ENCODE results near the gene FOSL2. TPM values are rescaled to one million over a fixed set of nuclear protein-coding genes. Genes with fewer than 3 reads are reported as not detected.

FOSL2 gene
- total RNA-seq, 1 experiment from 2014 or later = 141 TPM

GRCh38 chr2:28359222-28360057 lies 33.2 kb upstream of the FOSL2 start:
- peak; percentile 40 for DNase-seq (ENCODE audit: unreplicated experiment)
- Mint-ChIP-seq H3K4me3 (ENCODE audit: unreplicated experiment) (no peak overlapping the region), H3K4me1 (ENCODE audit: insufficient read depth, unreplicated experiment) (peaks cover 22% of the 10 kb centered on the region), H3K27ac (ENCODE audit: low read depth, unreplicated experiment) (peak overlapping the region; percentile 47), H3K9me3 (ENCODE audit: unreplicated experiment) (no peaks in the 10 kb centered on the region), H3K27me3 (ENCODE audit: insufficient read depth, unreplicated experiment) (no peaks in the 10 kb centered on the region), H3K36me3 (ENCODE audit: insufficient read depth, unreplicated experiment) (peaks cover 6% of the 10 kb centered on the region)
- intact Hi-C loops (cut with micrococcal nuclease) = no loop called here
- TF ChIP-seq CTCF (IDR thresholded peaks at IDR 0.05; ENCODE audit: unreplicated experiment) = no peak
- ChIA-PET CTCF (interaction anchor here (0.5 to 0.6 kb wide), 2 partner anchors 31 to 1551 kb away, joined by 3 to 5 read pairs; no protein-coding TSS in a partner anchor), POLR2A (interaction anchor here (1.3 to 3.5 kb wide), 3 partner anchors 14 to 37 kb away, joined by 3 to 17 read pairs (median 6); no protein-coding TSS in a partner anchor)
- no TSS peak for BruUV-seq (replicated peaks)

- DNase-seq (ENCODE audit: unreplicated experiment) = no peak
- peaks cover 22% of the 10 kb centered on the region for H3K4me1 Mint-ChIP-seq (ENCODE audit: insufficient read depth, unreplicated experiment)
- H3K36me3 Mint-ChIP-seq (ENCODE audit: insufficient read depth, unreplicated experiment) = peaks cover 6% of the 10 kb centered on the region
- no peak overlapping the region for H3K4me3 Mint-ChIP-seq (ENCODE audit: unreplicated experiment)
- POLR2A ChIA-PET = interaction anchor here (1.3 to 3.5 kb wide), 3 partner anchors 13 to 36 kb away, joined by 3 to 17 read pairs (median 6); no protein-coding TSS in a partner anchor
- intact Hi-C loops (cut with micrococcal nuclease) = no loop called here
- BruUV-seq (replicated peaks) = no TSS peak
- CTCF ChIA-PET = interaction anchor here (0.5 to 0.6 kb wide), 2 partner anchors 30 to 1550 kb away, joined by 3 to 5 read pairs; no protein-coding TSS in a partner anchor
- H3K27ac Mint-ChIP-seq (ENCODE audit: low read depth, unreplicated experiment) = no peak overlapping the region
- no peaks in the 10 kb centered on the region for H3K27me3 Mint-ChIP-seq (ENCODE audit: insufficient read depth, unreplicated experiment)
- TF ChIP-seq CTCF (IDR thresholded peaks at IDR 0.05; ENCODE audit: unreplicated experiment) = no peak
- no peaks in the 10 kb centered on the region for H3K9me3 Mint-ChIP-seq (ENCODE audit: unreplicated experiment)
These were observed 32.5 kb upstream of the FOSL2 start for GRCh38 chr2:28360058-28360717.

- no peaks in the 10 kb centered on the region for H3K9me3 Mint-ChIP-seq (ENCODE audit: unreplicated experiment)
- CTCF ChIA-PET = interaction anchor here (0.6 kb wide), 1 partner anchor 385 kb away, joined by 3 read pairs; no protein-coding TSS in a partner anchor
- H3K36me3 Mint-ChIP-seq (ENCODE audit: insufficient read depth, unreplicated experiment) = peaks cover 4% of the 10 kb centered on the region
- no peak overlapping the region for H3K27ac Mint-ChIP-seq (ENCODE audit: low read depth, unreplicated experiment)
- POLR2A ChIA-PET = interaction anchor here (1.3 to 3.5 kb wide), 3 partner anchors 13 to 85 kb away, joined by 3 to 17 read pairs (median 5); no protein-coding TSS in a partner anchor
- H3K4me1 Mint-ChIP-seq (ENCODE audit: insufficient read depth, unreplicated experiment) = peaks cover 20% of the 10 kb centered on the region
- H3K27me3 Mint-ChIP-seq (ENCODE audit: insufficient read depth, unreplicated experiment) = no peaks in the 10 kb centered on the region
- TF ChIP-seq CTCF (IDR thresholded peaks at IDR 0.05; ENCODE audit: unreplicated experiment) = no peak
- H3K4me3 Mint-ChIP-seq (ENCODE audit: unreplicated experiment) = no peak overlapping the region
- intact Hi-C loops (cut with micrococcal nuclease) = no loop called here
- BruUV-seq (replicated peaks) = no TSS peak
- peak; percentile 55 for DNase-seq (ENCODE audit: unreplicated experiment)
These were observed 31.9 kb upstream of the FOSL2 start for GRCh38 chr2:28360718-28361293.

Data from MCF 10A (cell line).